ENCODE measurements around the gene FYN. TPM values are rescaled to one million over a fixed set of nuclear protein-coding genes. Genes with fewer than 3 reads are reported as not detected.

Gene FYN
- total and polyA plus RNA-seq, 10 of the 15 experiments (the other 5 are each of a cell fraction or from before 2014, with no cell fraction given) = 51.4 to 247 (median 138) TPM

DNA sequence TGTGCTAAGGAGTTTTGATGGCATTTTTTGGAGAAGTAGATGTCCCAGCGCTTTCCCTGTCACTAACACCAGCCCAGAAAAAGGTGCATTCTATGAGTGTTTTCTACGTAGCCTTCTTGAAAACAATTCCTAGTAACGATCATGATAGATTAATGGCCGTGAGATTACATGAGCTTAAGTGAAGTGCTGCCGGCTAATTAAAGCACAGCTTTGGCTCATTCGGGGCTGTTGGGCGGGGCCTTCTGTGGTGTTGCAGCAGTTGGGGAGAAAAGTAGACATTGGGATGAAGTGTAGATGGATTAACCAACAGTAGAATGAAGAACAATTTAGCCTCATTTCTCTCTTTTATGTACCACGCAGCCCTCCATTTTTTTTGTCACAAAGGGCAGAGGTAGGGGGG, 246.8 kb downstream of the FYN start:
- intact Hi-C loops (cut with micrococcal nuclease; ENCODE audit: unreplicated experiment) = no loop called here
- WGBS (ENCODE audit: insufficient coverage, insufficient replicate concordance, low lambda C conversion rate, missing lambda C conversion rate) = 57% methylated on average over 8 of the region's 8 CpGs
- DNase-seq (ENCODE audit: low read depth, low spot score) (no peak), FAIRE-seq (no peak), ATAC-seq (no peak)
- Histone ChIP-seq H3K27ac (ENCODE audit: control insufficient read depth, insufficient read depth) (no peak overlapping the region), H3K27me3 (replicated peaks in 1 of 2; ENCODE audit: control insufficient read depth in 2 of 2, insufficient read depth in 2 of 2, low read length in 1 of 2) (peaks cover 0 to 4% of the 10 kb centered on the region in 2 experiments; a peak in 1 of 4 replicates), H3K36me3 (ENCODE audit: control insufficient read depth in 2 of 2, insufficient read depth in 2 of 2, low read length in 1 of 2) (no peaks in the 10 kb centered on the region), H2AFZ (ENCODE audit: control insufficient read depth, low read depth, low read length) (no peak overlapping the region), H3K4me2 (ENCODE audit: control insufficient read depth, insufficient read depth) (no peak overlapping the region), H3K79me2 (ENCODE audit: control insufficient read depth, insufficient read depth, low read length) (no peaks in the 10 kb centered on the region), H3K9me3 (replicated peaks; ENCODE audit: control insufficient read depth, insufficient read depth, low read length) (no peaks in the 10 kb centered on the region; the same call in 2 of the 3 replicates), H3K4me3 (no peak overlapping the region), H3K4me1 (ENCODE audit: control insufficient read depth, insufficient read depth, low read length) (no peaks in the 10 kb centered on the region), H3K9ac (ENCODE audit: control insufficient read depth, insufficient read depth, low read length) (no peak overlapping the region), H4K20me1 (ENCODE audit: control insufficient read depth, insufficient read depth) (no peaks in the 10 kb centered on the region)
- TF ChIP-seq PAX8 (IDR thresholded peaks at IDR 0.05) = no peak
- TF ChIP-seq NRF1 (conservative IDR thresholded peaks at IDR 0.05; ENCODE audit: low read depth, low read length) = no peak
- no peak for TF ChIP-seq PKNOX1 (IDR thresholded peaks at IDR 0.05)
- TF ChIP-seq WRNIP1 (IDR thresholded peaks at IDR 0.05; ENCODE audit: borderline replicate concordance, low read depth, low read length) = no peak
- TF ChIP-seq SP1 (IDR thresholded peaks at IDR 0.05; ENCODE audit: low read depth, low read length) = no peak
- no peak for TF ChIP-seq ETV6 (conservative IDR thresholded peaks at IDR 0.05 in 1 of 2, IDR thresholded peaks at IDR 0.05 in 1 of 2; ENCODE audit: borderline replicate concordance in 1 of 2, low read depth in 1 of 2)
- no peak for TF ChIP-seq SPI1 (IDR thresholded peaks at IDR 0.05; ENCODE audit: borderline replicate concordance, insufficient read depth, low read depth, low read length)
- no peak for TF ChIP-seq RB1 (IDR thresholded peaks at IDR 0.05; ENCODE audit: borderline replicate concordance)
- no peak for TF ChIP-seq ASH2L (IDR thresholded peaks at IDR 0.05; ENCODE audit: borderline replicate concordance, low read depth)
- no peak for TF ChIP-seq IRF4 (IDR thresholded peaks at IDR 0.05; ENCODE audit: low read depth, low read length)
- no peak for TF ChIP-seq IKZF1 (conservative IDR thresholded peaks at IDR 0.05)
- no peak for TF ChIP-seq MYB (IDR thresholded peaks at IDR 0.05; ENCODE audit: borderline replicate concordance, low read depth, low read length)
- no peak for TF ChIP-seq TCF7 (IDR thresholded peaks at IDR 0.05; ENCODE audit: borderline replicate concordance)
- no peak for TF ChIP-seq PML (IDR thresholded peaks at IDR 0.05; ENCODE audit: low read length)
- no peak for TF ChIP-seq ZBTB4 (CRISPR knock-in tag; IDR thresholded peaks at IDR 0.05)
- ChIA-PET SMC1A (ENCODE audit: uncharacterized antibody, unreplicated experiment) (interaction anchor here (1.4 kb wide), 1 partner anchor 368 kb away, joined by 3 read pairs; a partner anchor contains a TSS), POLR2A (no interaction called here), RAD21 (ENCODE audit: unreplicated experiment) (no interaction called here), CTCF (interaction anchor here (1.5 to 1.7 kb wide), 2 partner anchors 13 to 368 kb away, joined by 4 read pairs; no protein-coding TSS in a partner anchor)
- no TSS peak for BruUV-seq (replicated peaks)
- in situ Hi-C loops (cut with MboI) = no loop called here
